PC-3 (cell line): ENCODE measurements around the gene PSAP. TPM values are rescaled to one million over a fixed set of nuclear protein-coding genes. Genes with fewer than 3 reads are reported as not detected.

Experiments used
- ATAC-seq: fragments of 200-7000 bp; cut with Tn5 transposase; 2 replicates; pipeline ENCODE4 v1.9.1; 2020; ENCODE audit warnings: mild to moderate bottlenecking, moderate library complexity
- BruUV-seq: library from RNA; stranded (reverse); fragments of 400-500 nt; replicated peaks from 2 replicates; lab custom pipeline; 2021; lab: Mats Ljungman, UMichigan
- CTCF ChIA-PET: fragments of 300-600 bp; sonication (Branson Sonifier 250); formaldehyde crosslinking; loops from one replicate; lab custom pipeline; 2022; ENCODE audit warnings: antibody characterized with exemption; lab: Charles Lee
- POLR2A ChIA-PET: fragments of 300-600 bp; sonication (Branson Sonifier 250); formaldehyde crosslinking; loops from one replicate; lab custom pipeline; 2022; ENCODE audit warnings: antibody characterized with exemption; ENCODE audit not compliant: unreplicated experiment; lab: Charles Lee
- DNase-seq: peaks from one replicate; pipeline ENCODE4 v3.0.0-alpha.2; 2015
- H2AFZ ChIP-seq: fragments of 300-600 bp; sonication (generic); 2 replicates; pipeline ENCODE4 v1.6.0; 2016; ENCODE audit warnings: antibody characterized with exemption, low read length
- H3F3A ChIP-seq: fragments of 300-600 bp; sonication (generic); one replicate; pipeline ENCODE4 v1.6.0; 2017; ENCODE audit warnings: antibody characterized with exemption, low read length, control low read depth, mild to moderate bottlenecking; ENCODE audit not compliant: unreplicated experiment
- H3K27ac ChIP-seq: fragments of 300-600 bp; sonication (generic); 2 replicates; pipeline ENCODE4 v1.5.1; 2016; ENCODE audit warnings: mild to moderate bottlenecking, low read length
- H3K27me3 ChIP-seq: fragments of 300-600 bp; sonication (generic); 2 replicates; pipeline ENCODE4 v1.6.1; 2016; ENCODE audit warnings: low read length, mixed read lengths
- H3K36me3 ChIP-seq: fragments of 300-600 bp; sonication (generic); 2 replicates; pipeline ENCODE4 v1.6.1; 2016; ENCODE audit warnings: low read depth, mixed run types, low read length, mixed read lengths
- H3K4me1 ChIP-seq: fragments of 300-600 bp; sonication (generic); 2 replicates; pipeline ENCODE4 v1.5.1; 2016; ENCODE audit warnings: low read length; ENCODE audit not compliant: insufficient read depth
- H3K4me2 ChIP-seq: fragments of 300-600 bp; sonication (generic); 2 replicates; pipeline ENCODE4 v1.6.0; 2016; ENCODE audit warnings: low read length
- H3K4me3 ChIP-seq: fragments of 300-600 bp; sonication (generic); 2 replicates; pipeline ENCODE4 v1.5.1; 2016; ENCODE audit warnings: mild to moderate bottlenecking, low read length, mixed read lengths
- H3K79me2 ChIP-seq: fragments of 300-600 bp; sonication (generic); 2 replicates; pipeline ENCODE4 v1.6.1; 2017; ENCODE audit warnings: low read length, mixed read lengths
- H3K9ac ChIP-seq: fragments of 300-600 bp; sonication (generic); 2 replicates; pipeline ENCODE4 v1.6.0; 2016; ENCODE audit warnings: mild to moderate bottlenecking, low read length
- H3K9me2 ChIP-seq: fragments of 300-600 bp; sonication (generic); replicated peaks from 2 replicates; pipeline ENCODE4 v1.6.1; 2016; ENCODE audit warnings: mixed run types, low read length, mixed read lengths
- H3K9me3 ChIP-seq: fragments of 300-600 bp; sonication (generic); 2 replicates; pipeline ENCODE4 v1.6.1; 2016; ENCODE audit warnings: low read length, mixed read lengths
- H4K20me1 ChIP-seq: fragments of 300-600 bp; sonication (generic); 2 replicates; pipeline ENCODE4 v1.6.1; 2016; ENCODE audit warnings: low read length, mixed read lengths
- CTCF ChIP-seq: fragments of 300-600 bp; sonication (generic); conservative IDR thresholded peaks from 2 replicates; pipeline ENCODE4 v1.5.1; 2017; ENCODE audit warnings: antibody characterized with exemption, low read depth, mild to moderate bottlenecking, low read length
- EZH2 ChIP-seq: fragments of 300-600 bp; sonication (generic); IDR thresholded peaks from one replicate; pipeline ENCODE4 v1.6.1; 2017; ENCODE audit warnings: antibody characterized with exemption, mild to moderate bottlenecking, low read length; ENCODE audit not compliant: unreplicated experiment
- EZH2phosphoT487 ChIP-seq: fragments of 300-600 bp; sonication (generic); IDR thresholded peaks from 2 replicates; pipeline ENCODE4 v1.6.1; 2018; ENCODE audit warnings: mild to moderate bottlenecking, antibody characterized with exemption, low read length, borderline replicate concordance
- intact Hi-C: fragments of 100-400 bp; cut with micrococcal nuclease; formaldehyde crosslinking; loops from 2 replicates; pipeline ENCODE4 v1.9.0; 2023
- total RNA-seq: library from RNA; depleted of rRNA; stranded (reverse); fragments of >200 nt; gene quantifications from 2 replicates; pipeline ENCODE4 v1.2.3, GENCODE V29; 2014

Gene PSAP
- total RNA-seq, 1 experiment from 2014 or later = 334 TPM

- Histone ChIP-seq H3K9ac (no peak overlapping the region), H3K27me3 (no peaks in the 10 kb centered on the region), H4K20me1 (no peaks in the 10 kb centered on the region), H2AFZ (no peak overlapping the region), H3K4me1 (no peaks in the 10 kb centered on the region), H3K9me2 (no peaks in the 10 kb centered on the region), H3K4me2 (no peak overlapping the region), H3K36me3 (no peaks in the 10 kb centered on the region), H3K27ac (no peak overlapping the region), H3K79me2 (no peaks in the 10 kb centered on the region), H3K4me3 (no peak overlapping the region), H3K9me3 (no peaks in the 10 kb centered on the region), H3F3A (no peaks in the 10 kb centered on the region)
- ChIA-PET POLR2A (no interaction called here), CTCF (no interaction called here)
- ATAC-seq (no peak), DNase-seq (no peak)
- no peak for TF ChIP-seq EZH2
- no peak for TF ChIP-seq EZH2phosphoT487
- no peak for TF ChIP-seq CTCF
- no TSS peak for BruUV-seq
- intact Hi-C loops = no loop called here
Observed at GRCh38 chr10:71784679-71785272, 66.3 kb downstream of the PSAP start.

GRCh38 chr10:71783917-71784678 is 67.0 kb downstream of the PSAP start:
- H3K4me2 ChIP-seq = no peak overlapping the region
- no peak overlapping the region for H2AFZ ChIP-seq
- no peaks in the 10 kb centered on the region for H4K20me1 ChIP-seq
- no peaks in the 10 kb centered on the region for H3K27me3 ChIP-seq
- H3K9me3 ChIP-seq = no peaks in the 10 kb centered on the region
- no peak for DNase-seq
- H3K79me2 ChIP-seq = no peaks in the 10 kb centered on the region
- H3K9ac ChIP-seq = no peak overlapping the region
- no peak overlapping the region for H3K4me3 ChIP-seq
- no peak for TF ChIP-seq CTCF
- no peak for TF ChIP-seq EZH2
- TF ChIP-seq EZH2phosphoT487 = no peak
- H3K27ac ChIP-seq = no peak overlapping the region
- ChIA-PET CTCF (no interaction called here), POLR2A (no interaction called here)
- no peak for ATAC-seq
- no TSS peak for BruUV-seq
- intact Hi-C loops = no loop called here
- H3F3A ChIP-seq = no peaks in the 10 kb centered on the region
- no peaks in the 10 kb centered on the region for H3K9me2 ChIP-seq
- no peaks in the 10 kb centered on the region for H3K36me3 ChIP-seq
- H3K4me1 ChIP-seq = no peaks in the 10 kb centered on the region

- Histone ChIP-seq H3K4me1 (no peaks in the 10 kb centered on the region), H3K79me2 (no peaks in the 10 kb centered on the region), H3F3A (no peaks in the 10 kb centered on the region), H3K9me2 (no peaks in the 10 kb centered on the region), H3K4me3 (no peak overlapping the region), H2AFZ (no peak overlapping the region), H3K9ac (no peak overlapping the region), H4K20me1 (no peaks in the 10 kb centered on the region), H3K9me3 (no peaks in the 10 kb centered on the region), H3K4me2 (no peak overlapping the region), H3K36me3 (no peaks in the 10 kb centered on the region), H3K27me3 (no peaks in the 10 kb centered on the region), H3K27ac (no peak overlapping the region)
- intact Hi-C loops = no loop called here
- TF ChIP-seq EZH2phosphoT487 = no peak
- no peak for TF ChIP-seq EZH2
- TF ChIP-seq CTCF = no peak
- BruUV-seq = no TSS peak
- DNase-seq = no peak
- ATAC-seq = no peak
- POLR2A ChIA-PET = no interaction called here
- CTCF ChIA-PET = no interaction called here
Observed at GRCh38 chr10:71782917-71783490, 68.0 kb downstream of the PSAP start.
